Airway epithelial cell (primary cell): ENCODE measurements around the gene CCT2. TPM values are rescaled to one million over a fixed set of nuclear protein-coding genes. Genes with fewer than 3 reads are reported as not detected.

Source experiments
- total RNA-seq: library from RNA; depleted of rRNA; stranded (reverse); fragments of >200 nt; gene quantifications from 2 replicates; pipeline ENCODE4 v1.2.3, GENCODE V29; 2015

CCT2 gene
- 196 and 225 TPM in 2 replicates for total RNA-seq

DNA sequence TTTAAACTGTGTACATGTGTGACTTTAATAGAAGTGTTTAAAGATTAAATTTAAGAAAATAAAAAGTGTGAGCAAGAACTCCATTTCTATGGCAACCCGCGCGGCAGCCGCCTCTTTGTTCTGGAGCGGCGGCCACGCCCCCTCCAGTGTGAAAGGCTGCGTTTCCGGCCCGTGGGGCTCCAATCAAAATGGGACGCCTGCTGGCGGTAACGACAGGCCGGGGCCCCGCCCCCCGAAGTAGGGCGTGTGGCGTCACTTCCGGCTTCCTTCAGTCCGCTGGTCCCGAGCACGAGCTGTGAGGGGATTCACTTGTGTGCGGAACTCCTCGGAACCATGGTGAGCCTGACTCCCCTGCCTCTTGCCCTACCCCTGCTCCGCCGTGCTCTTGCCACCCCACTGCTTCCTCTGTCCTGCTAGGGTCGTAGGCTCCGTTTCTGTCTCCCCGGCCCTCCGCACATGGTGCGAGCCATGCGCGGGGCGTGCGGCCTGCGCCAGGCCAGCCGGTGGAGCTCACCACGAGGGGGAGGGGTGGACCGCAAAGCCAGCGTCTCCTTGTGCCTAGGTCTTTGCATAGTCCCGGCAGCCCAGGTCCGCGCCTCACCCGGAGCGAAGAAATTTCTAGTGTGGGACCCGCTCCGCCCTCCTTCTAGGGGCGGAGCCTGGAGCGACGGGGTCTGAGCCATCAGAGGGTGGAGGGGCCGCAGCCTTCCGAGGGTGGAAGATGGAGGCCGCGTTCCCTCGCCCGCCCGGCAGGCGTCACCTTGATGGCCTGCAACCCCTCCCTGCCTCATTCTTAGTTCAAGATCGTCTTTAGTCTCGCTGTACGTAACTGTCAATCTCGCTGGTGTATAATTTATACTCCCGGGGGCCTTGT lies at the start of gene CCT2:
TSS of gene CCT2 (plus strand) at position 271 of the 874 bp plus-strand sequence. CDS start at position 334, 63 bp downstream.

DNA sequence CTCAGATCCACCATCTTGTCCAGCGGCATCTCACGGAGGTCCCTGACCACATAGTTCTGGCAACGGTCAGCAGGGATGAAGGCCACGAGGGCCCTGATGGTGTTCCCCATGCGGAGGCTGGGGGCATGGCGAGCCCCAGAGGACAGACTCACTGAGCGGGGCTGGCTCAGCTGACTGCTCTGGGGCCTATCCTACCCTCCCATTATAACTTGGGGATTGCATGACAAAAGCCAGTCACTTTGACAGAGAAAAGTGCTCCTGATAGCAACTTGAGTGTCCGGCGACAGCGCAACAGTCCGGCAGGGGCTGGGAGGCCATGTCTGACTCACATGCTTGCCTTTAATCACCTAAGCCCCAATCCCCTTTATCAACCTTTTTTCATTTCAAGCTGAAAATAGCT lies 25.5 kb downstream of the CCT2 start, which contains the start of gene LRRC10:
TSS of gene LRRC10 (minus strand) at position 179 of the 400 bp plus-strand sequence. CDS start at position 110, 69 bp downstream.

Other genes starting within 250 kb of the CCT2 start
- gene LYZ, start 237.1 kb upstream of the CCT2 start, total RNA-seq = 0.33 TPM in 1 of 2 replicates, not detected in the other
- gene YEATS4, start 225.7 kb upstream of the CCT2 start, total RNA-seq = 25.1 and 40.9 TPM in 2 replicates
- 11.8 and 21.5 TPM in 2 replicates for gene FRS2, start 115.1 kb upstream of the CCT2 start, total RNA-seq
- not detected in 2 replicates for gene LRRC10, start 25.4 kb downstream of the CCT2 start, total RNA-seq
- not detected in 2 replicates for gene BEST3, start 113.8 kb downstream of the CCT2 start, total RNA-seq
- 10.7 and 27.7 TPM in 2 replicates for gene RAB3IP, start 153.4 kb downstream of the CCT2 start, total RNA-seq
- 1.3 and 1.9 TPM in 2 replicates for gene MYRFL, start 239.8 kb downstream of the CCT2 start, total RNA-seq